Ectodermal cell (in vitro differentiated cells): ENCODE measurements around the gene NFATC1.

Source experiments
- H3K27ac ChIP-seq: 2 replicates; pipeline ENCODE4 v1.7.0; 2013; ENCODE audit warnings: mild to moderate bottlenecking, low read depth, low read length; ENCODE audit not compliant: insufficient read depth, poor library complexity, severe bottlenecking
- H3K27me3 ChIP-seq: 2 replicates; pipeline ENCODE4 v1.7.0; 2013; ENCODE audit warnings: mild to moderate bottlenecking, low read length; ENCODE audit not compliant: insufficient read depth, control insufficient read depth, poor library complexity, severe bottlenecking
- H3K36me3 ChIP-seq: one replicate; pipeline ENCODE4 v1.7.0; 2013; ENCODE audit warnings: low read length; ENCODE audit not compliant: control insufficient read depth, insufficient read depth
- H3K4me1 ChIP-seq: one replicate; pipeline ENCODE4 v1.7.0; 2013; ENCODE audit warnings: low read length; ENCODE audit not compliant: control insufficient read depth, insufficient read depth
- H3K4me3 ChIP-seq: 2 replicates; pipeline ENCODE4 v1.7.0; 2013; ENCODE audit warnings: low read depth, low read length, control low read depth; ENCODE audit not compliant: insufficient read depth
- H3K9me3 ChIP-seq: 2 replicates; pipeline ENCODE4 v1.7.0; 2013; ENCODE audit warnings: mild to moderate bottlenecking, low read length, moderate library complexity; ENCODE audit not compliant: control insufficient read depth
- WGBS, 2 experiments: methylation state at CpG; one replicate each; pipeline ENCODE4 v1.1.7; 2013; ENCODE audit warnings: missing lambda C conversion rate in 2 of 2; 5-methylcytosine and 5-hydroxymethylcytosine counted together

The NFATC1 gene

GRCh38 chr18:79399275-79400081, 3.7 kb downstream of the NFATC1 start:
- WGBS, 2 experiments, result 2 to 3% methylated on average over 79 of the region's 79 CpGs
- Histone ChIP-seq H3K36me3 (no peaks in the 10 kb centered on the region), H3K4me1 (peaks cover 13% of the 10 kb centered on the region), H3K27ac (no peak overlapping the region), H3K27me3 (peaks cover 52% of the 10 kb centered on the region), H3K9me3 (no peaks in the 10 kb centered on the region), H3K4me3 (peak overlapping the region; percentile 56)

GRCh38 chr18:79400091-79400590, 4.4 kb downstream of the NFATC1 start:
- Histone ChIP-seq H3K4me1 (peaks cover 13% of the 10 kb centered on the region), H3K27ac (no peak overlapping the region), H3K4me3 (peak overlapping the region; percentile 56), H3K27me3 (peaks cover 46% of the 10 kb centered on the region), H3K36me3 (no peaks in the 10 kb centered on the region), H3K9me3 (no peaks in the 10 kb centered on the region)
- 0 to 1% methylated on average over 67 to 68 of the region's 71 CpGs for WGBS, 2 experiments

GRCh38 chr18:79400591-79401381, 5.1 kb downstream of the NFATC1 start:
- peaks cover 13% of the 10 kb centered on the region for H3K4me1 ChIP-seq
- no peaks in the 10 kb centered on the region for H3K9me3 ChIP-seq
- peaks cover 43% of the 10 kb centered on the region for H3K27me3 ChIP-seq
- no peak overlapping the region for H3K27ac ChIP-seq
- peak overlapping the region; percentile 56 for H3K4me3 ChIP-seq
- 29 to 31% methylated on average over 47 to 48 of the region's 58 CpGs for WGBS, 2 experiments
- H3K36me3 ChIP-seq, result no peaks in the 10 kb centered on the region

GRCh38 chr18:79401494-79402208, 5.9 kb downstream of the NFATC1 start:
- Histone ChIP-seq H3K36me3 (no peaks in the 10 kb centered on the region), H3K4me1 (peaks cover 12% of the 10 kb centered on the region), H3K27ac (no peak overlapping the region), H3K27me3 (peaks cover 34% of the 10 kb centered on the region), H3K4me3 (no peak overlapping the region), H3K9me3 (no peaks in the 10 kb centered on the region)
- 87 to 88% methylated on average over 32 of the region's 32 CpGs for WGBS, 2 experiments

- Histone ChIP-seq H3K27me3 (peaks cover 29% of the 10 kb centered on the region), H3K36me3 (no peaks in the 10 kb centered on the region), H3K27ac (no peak overlapping the region), H3K4me3 (no peak overlapping the region), H3K4me1 (peaks cover 8% of the 10 kb centered on the region), H3K9me3 (no peaks in the 10 kb centered on the region)
- 93 to 94% methylated on average over 16 of the region's 16 CpGs for WGBS, 2 experiments
These were observed 6.5 kb downstream of the NFATC1 start for GRCh38 chr18:79402209-79402576.

- no peak overlapping the region for H3K4me3 ChIP-seq
- WGBS, 2 experiments, result 68 to 73% methylated on average over 27 of the region's 27 CpGs
- no peaks in the 10 kb centered on the region for H3K9me3 ChIP-seq
- no peaks in the 10 kb centered on the region for H3K36me3 ChIP-seq
- peaks cover 8% of the 10 kb centered on the region for H3K4me1 ChIP-seq
- no peak overlapping the region for H3K27ac ChIP-seq
- peaks cover 19% of the 10 kb centered on the region for H3K27me3 ChIP-seq
These were observed 7.4 kb downstream of the NFATC1 start for GRCh38 chr18:79402977-79403722.

GRCh38 chr18:79403723-79404566, 8.2 kb downstream of the NFATC1 start:
- H3K9me3 ChIP-seq, result no peaks in the 10 kb centered on the region
- H3K4me1 ChIP-seq, result peaks cover 8% of the 10 kb centered on the region
- H3K27ac ChIP-seq, result no peak overlapping the region
- no peak overlapping the region for H3K4me3 ChIP-seq
- WGBS, 2 experiments, result 84 to 85% methylated on average over 31 of the region's 31 CpGs
- peaks cover 11% of the 10 kb centered on the region for H3K27me3 ChIP-seq
- H3K36me3 ChIP-seq, result no peaks in the 10 kb centered on the region

- Histone ChIP-seq H3K27ac (no peak overlapping the region), H3K4me3 (no peak overlapping the region)
These were observed 8.8 kb downstream of the NFATC1 start for GRCh38 chr18:79404567-79404910.

More at GRCh38 chr18:79404567-79404910, 8.8 kb downstream of the NFATC1 start:
- Histone ChIP-seq H3K4me1 (peaks cover 8% of the 10 kb centered on the region), H3K9me3 (no peaks in the 10 kb centered on the region), H3K36me3 (no peaks in the 10 kb centered on the region), H3K27me3 (peaks cover 5% of the 10 kb centered on the region)
- WGBS, 2 experiments, result 94 to 95% methylated on average over 12 of the region's 12 CpGs
